ENCODE results near the gene EPHA4. TPM values are rescaled to one million over a fixed set of nuclear protein-coding genes. Genes with fewer than 3 reads are reported as not detected.
A peak's percentile ranks its signal among the peaks of the same experiment; 100 is the strongest.

EPHA4 gene
- total and polyA plus RNA-seq, 12 donors: 3.4 to 51.3 (median 18.6) TPM

DNA sequence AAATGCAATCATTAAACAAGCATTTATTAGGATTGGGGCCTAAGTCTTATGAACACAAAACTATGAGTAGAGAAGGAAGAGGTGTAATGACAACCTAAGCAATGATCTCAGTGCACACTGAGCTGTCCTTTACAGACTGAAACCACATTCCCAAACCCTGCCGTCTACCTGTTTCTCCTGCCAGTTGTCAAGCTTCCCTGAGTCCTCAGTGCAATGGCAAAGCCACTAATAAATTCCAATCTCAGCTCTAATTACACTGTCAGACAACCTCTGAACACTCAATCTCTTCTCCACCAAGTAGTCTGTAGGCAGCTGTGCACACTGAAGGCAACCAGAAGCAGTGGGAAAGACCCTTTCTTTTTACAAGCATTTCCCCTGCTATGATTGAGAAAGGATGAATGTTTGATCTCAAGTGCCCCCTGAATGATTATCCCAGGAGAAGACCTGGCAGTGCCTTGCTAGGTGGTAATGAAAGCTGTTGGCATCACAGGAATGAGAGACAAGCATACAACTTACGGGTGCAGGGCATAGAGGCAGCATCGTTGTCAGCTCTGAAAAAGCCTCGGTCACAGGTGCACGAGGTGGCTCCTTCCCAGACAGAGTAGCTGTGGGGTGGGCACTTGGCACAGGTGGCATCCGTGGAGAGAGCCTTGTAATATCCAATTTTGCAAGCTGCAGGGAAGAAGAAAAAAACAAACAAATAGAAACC is 71.4 kb downstream of the EPHA4 start:
- Histone ChIP-seq H3K27me3 (no peaks in the 10 kb centered on the region), H3K36me3 (peaks cover 0 to 17% (median 0%) of the 10 kb centered on the region in 9 donors), H3K27ac (no peak overlapping the region), H3K4me3 (no peak overlapping the region), H3K9me3 (no peaks in the 10 kb centered on the region), H3K4me1 (peaks cover 0 to 47% (median 10%) of the 10 kb centered on the region in 9 donors)
- no peak for DNase-seq
- TF ChIP-seq, protein P1, sequence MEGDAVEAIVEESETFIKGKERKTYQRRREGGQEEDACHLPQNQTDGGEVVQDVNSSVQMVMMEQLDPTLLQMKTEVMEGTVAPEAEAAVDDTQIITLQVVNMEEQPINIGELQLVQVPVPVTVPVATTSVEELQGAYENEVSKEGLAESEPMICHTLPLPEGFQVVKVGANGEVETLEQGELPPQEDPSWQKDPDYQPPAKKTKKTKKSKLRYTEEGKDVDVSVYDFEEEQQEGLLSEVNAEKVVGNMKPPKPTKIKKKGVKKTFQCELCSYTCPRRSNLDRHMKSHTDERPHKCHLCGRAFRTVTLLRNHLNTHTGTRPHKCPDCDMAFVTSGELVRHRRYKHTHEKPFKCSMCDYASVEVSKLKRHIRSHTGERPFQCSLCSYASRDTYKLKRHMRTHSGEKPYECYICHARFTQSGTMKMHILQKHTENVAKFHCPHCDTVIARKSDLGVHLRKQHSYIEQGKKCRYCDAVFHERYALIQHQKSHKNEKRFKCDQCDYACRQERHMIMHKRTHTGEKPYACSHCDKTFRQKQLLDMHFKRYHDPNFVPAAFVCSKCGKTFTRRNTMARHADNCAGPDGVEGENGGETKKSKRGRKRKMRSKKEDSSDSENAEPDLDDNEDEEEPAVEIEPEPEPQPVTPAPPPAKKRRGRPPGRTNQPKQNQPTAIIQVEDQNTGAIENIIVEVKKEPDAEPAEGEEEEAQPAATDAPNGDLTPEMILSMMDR (IDR thresholded peaks at IDR 0.05): no peak
- 85 to 86% methylated on average over 6 of the region's 6 CpGs for WGBS, 2 donors
- peak in 2 of 8 donors; percentile 32 to 65 for ATAC-seq
- intact Hi-C loops (cut with DNase I): no loop called here

DNA sequence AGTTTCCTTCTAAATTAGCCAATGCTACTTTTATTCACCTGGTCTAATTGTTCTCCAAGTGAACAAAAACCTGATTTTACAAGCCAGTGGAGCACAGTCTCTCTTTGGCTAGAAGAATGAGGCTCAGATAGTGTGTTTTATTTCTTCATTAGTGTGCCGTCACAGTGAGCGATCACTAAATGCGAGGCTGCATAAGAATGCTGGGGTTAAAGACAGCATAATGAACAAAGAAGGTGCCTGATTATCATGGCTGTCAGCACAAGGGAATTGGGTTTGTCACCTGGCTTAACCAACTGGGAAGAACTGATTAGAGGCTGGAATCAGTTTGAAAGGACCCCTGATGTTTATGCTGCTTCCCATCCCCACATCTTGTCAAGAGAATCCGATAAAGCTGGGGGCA is 76.4 kb downstream of the EPHA4 start:
- ATAC-seq (no peak), DNase-seq (no peak)
- 76 to 77% methylated on average over 4 of the region's 4 CpGs for WGBS, 2 donors
- peaks cover 0 to 17% (median 0%) of the 10 kb centered on the region in 9 donors for H3K36me3 ChIP-seq
- intact Hi-C loops (cut with DNase I): no loop called here
- TF ChIP-seq, protein P1 (IDR thresholded peaks at IDR 0.05): no peak
- H3K9me3 ChIP-seq: no peaks in the 10 kb centered on the region
- no peak overlapping the region for H3K4me3 ChIP-seq
- peaks cover 0 to 7% (median 1%) of the 10 kb centered on the region in 9 donors for H3K4me1 ChIP-seq
- no peaks in the 10 kb centered on the region for H3K27me3 ChIP-seq
- no peak overlapping the region for H3K27ac ChIP-seq

DNA sequence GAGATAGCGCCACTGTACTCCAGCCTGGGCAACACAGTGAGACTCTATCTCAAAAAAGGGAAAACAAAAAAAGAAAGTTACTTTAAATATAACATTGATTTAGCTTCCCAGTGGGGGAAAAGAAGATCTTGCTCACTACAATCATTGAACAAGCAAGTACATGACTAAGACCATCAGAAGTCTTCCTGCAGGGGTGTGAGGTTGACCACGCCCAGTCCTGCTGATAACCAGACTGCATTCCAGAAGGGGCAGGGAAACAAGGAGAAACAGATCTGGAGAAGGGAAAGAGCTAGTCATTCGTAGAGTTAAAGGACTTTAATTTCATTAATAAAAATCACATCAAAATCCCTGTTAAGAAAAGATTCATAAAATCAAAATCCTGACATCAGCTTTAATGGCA is 77.5 kb downstream of the EPHA4 start:
- H3K27me3 ChIP-seq: no peaks in the 10 kb centered on the region
- intact Hi-C loops (cut with DNase I): no loop called here
- DNase-seq: no peak

DNA sequence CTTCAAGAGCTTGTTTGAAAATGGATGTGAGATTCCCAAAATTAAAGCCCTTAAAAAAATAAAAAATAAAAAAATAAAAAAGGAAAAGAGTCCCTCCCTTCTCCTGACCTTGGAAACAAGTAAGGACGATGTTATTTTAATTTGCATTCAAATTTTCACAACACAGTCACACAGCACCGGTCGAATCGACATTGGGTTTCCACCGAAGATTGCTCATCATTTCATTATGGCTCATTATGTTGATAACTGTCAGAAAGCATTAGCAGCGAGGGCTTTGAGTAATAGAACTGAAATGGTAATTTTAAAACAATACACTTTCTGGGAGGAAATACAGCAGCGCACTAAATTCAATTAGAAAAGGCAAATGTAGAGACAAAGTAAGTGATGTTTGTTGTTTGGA is 78.7 kb downstream of the EPHA4 start:
- intact Hi-C loops (cut with DNase I): no loop called here
- Histone ChIP-seq H3K9me3 (no peaks in the 10 kb centered on the region), H3K27ac (no peak overlapping the region), H3K36me3 (peaks cover 0 to 7% (median 0%) of the 10 kb centered on the region in 9 donors), H3K4me1 (peaks cover 0 to 4% (median 0%) of the 10 kb centered on the region in 9 donors), H3K27me3 (no peaks in the 10 kb centered on the region), H3K4me3 (no peak overlapping the region)
- TF ChIP-seq, protein P1 (IDR thresholded peaks at IDR 0.05): no peak
- no peak for ATAC-seq
- DNase-seq: no peak
- 89 to 92% methylated on average over 7 of the region's 7 CpGs for WGBS, 2 donors

More for the DNA sequence above, 77.5 kb downstream of the EPHA4 start:
- no peak for ATAC-seq
- Histone ChIP-seq H3K27ac (no peak overlapping the region), H3K9me3 (no peaks in the 10 kb centered on the region), H3K4me1 (peaks cover 0 to 4% (median 0%) of the 10 kb centered on the region in 9 donors), H3K36me3 (peaks cover 0 to 7% (median 0%) of the 10 kb centered on the region in 9 donors), H3K4me3 (no peak overlapping the region)
- 83 to 88% methylated on average over 3 of the region's 3 CpGs for WGBS, 2 donors
- TF ChIP-seq, protein P1 (IDR thresholded peaks at IDR 0.05): no peak
